Measurements from ENCODE around the gene CMTM7. TPM values are rescaled to one million over a fixed set of nuclear protein-coding genes. Genes with fewer than 3 reads are reported as not detected.

The CMTM7 gene, protein sequence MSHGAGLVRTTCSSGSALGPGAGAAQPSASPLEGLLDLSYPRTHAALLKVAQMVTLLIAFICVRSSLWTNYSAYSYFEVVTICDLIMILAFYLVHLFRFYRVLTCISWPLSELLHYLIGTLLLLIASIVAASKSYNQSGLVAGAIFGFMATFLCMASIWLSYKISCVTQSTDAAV
- 50.1 and 50.7 TPM in 2 replicates for polyA plus RNA-seq (2012; rRNA removed)
- 30.3 and 39.5 TPM in 2 replicates for polyA plus RNA-seq (2012; cell fraction: cytosol; rRNA removed)
- polyA plus RNA-seq (2012; cell fraction: nucleus; rRNA removed): 32.9 and 62.3 TPM in 2 replicates

DNA sequence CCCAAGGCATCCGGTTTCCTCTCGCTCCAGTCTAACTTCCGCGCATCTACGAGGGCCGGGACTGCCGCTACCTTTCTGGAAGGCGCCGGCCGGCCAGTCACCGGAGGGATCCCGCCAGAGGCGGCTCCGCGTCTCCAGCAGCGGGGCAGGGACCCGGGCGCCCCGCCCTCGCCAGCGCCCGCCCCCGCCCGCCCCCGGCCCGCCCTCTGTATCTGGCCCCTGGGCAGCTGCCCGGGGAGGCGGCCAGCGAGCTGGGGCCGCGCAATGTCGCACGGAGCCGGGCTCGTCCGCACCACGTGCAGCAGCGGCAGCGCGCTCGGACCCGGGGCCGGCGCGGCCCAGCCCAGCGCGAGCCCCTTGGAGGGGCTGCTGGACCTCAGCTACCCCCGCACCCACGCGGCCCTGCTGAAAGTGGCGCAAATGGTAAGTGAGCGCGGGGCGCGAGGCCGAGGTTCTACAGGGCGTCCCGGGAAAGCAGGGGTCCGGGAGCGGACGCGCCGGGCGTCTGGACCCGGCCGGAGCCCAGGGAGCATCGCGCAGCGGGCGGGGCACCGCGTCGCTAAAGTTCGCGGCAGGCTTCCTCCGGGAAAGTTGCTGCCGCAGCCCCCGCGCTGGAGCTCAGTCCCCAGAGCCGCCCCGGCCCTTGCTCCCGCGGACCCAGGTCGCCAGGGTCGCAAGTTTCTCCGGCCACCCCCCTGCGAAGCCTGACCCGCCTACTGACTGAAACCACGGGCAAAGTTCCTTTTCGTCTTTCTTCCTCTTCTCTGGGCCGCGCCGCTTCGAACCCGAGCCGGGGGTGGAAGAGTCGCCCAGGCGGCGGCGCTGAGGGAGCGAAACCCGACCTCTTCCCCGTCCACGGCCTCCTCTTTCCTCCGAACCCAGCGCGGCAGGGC is at the start of gene CMTM7:
TSS of gene CMTM7 (plus strand) at position 211 of the 893 bp plus-strand sequence. CDS start at position 265, 54 bp downstream.
- POLR2A ChIA-PET: no interaction called here
- Histone ChIP-seq H3K36me3 (replicated peaks in 1 of 2; ENCODE audit: control insufficient read depth in 1 of 2, insufficient read depth in 2 of 2, low read length in 1 of 2) (no peaks in the 10 kb centered on the region), H4K20me1 (ENCODE audit: insufficient read depth) (no peaks in the 10 kb centered on the region), H3K9me2 (no peaks in the 10 kb centered on the region), H3K9ac (peak within 1 kb of the TSS; percentile 87), H3K4me3 (ENCODE audit: low read depth in 2 of 2, low read length in 1 of 2) (peak within 1 kb of the TSS; percentile 68 to 86), H2AFZ (ENCODE audit: low read depth) (peak within 1 kb of the TSS; percentile 94), H3K9me3 (no peaks in the 10 kb centered on the region), H3K79me2 (ENCODE audit: insufficient read depth) (peaks cover 48% of the 10 kb centered on the region), H3K4me2 (peak within 1 kb of the TSS; percentile 100), H3K4me1 (ENCODE audit: control insufficient read depth in 1 of 2, insufficient read depth in 2 of 2, low read depth in 1 of 2, low read length in 1 of 2) (peaks cover 0 to 11% of the 10 kb centered on the region in 2 experiments; a peak in 1 of 4 replicates), H3K27me3 (ENCODE audit: insufficient read depth) (no peaks in the 10 kb centered on the region), H3K27ac (ENCODE audit: low read depth in 2 of 2, low read length in 1 of 2) (peak within 1 kb of the TSS; percentile 39 to 63; a peak in 3 of 4 replicates), H3F3A (replicated peaks; ENCODE audit: insufficient read depth) (peaks cover 4% of the 10 kb centered on the region)
- CTCF ChIA-PET: interaction anchor here (1.3 to 3.5 kb wide), 4 partner anchors 9 to 76 kb away, joined by 3 to 17 read pairs (median 7); no protein-coding TSS in a partner anchor
- DNase-seq: peak; percentile 90
- WGBS (ENCODE audit: low lambda C conversion rate): under 1% methylated on average over 15 of the region's 107 CpGs
- TF ChIP-seq SMC3 (IDR thresholded peaks at IDR 0.05; ENCODE audit: low read depth, low read length) (no peak), IRF3 (IDR thresholded peaks at IDR 0.05; ENCODE audit: low read depth, low read length) (no peak), GABPA (IDR thresholded peaks at IDR 0.05; ENCODE audit: low read depth) (peak; percentile 61), RXRA (IDR thresholded peaks at IDR 0.05; ENCODE audit: borderline replicate concordance, low read depth) (no peak), RCOR1 (IDR thresholded peaks at IDR 0.05; ENCODE audit: low read length) (no peak), SIN3A (IDR thresholded peaks at IDR 0.05; ENCODE audit: borderline replicate concordance, low read depth, low read length) (0 out of 2 replicates have a peak, but pooled peaks have one; percentile 7), EZH2phosphoT487 (IDR thresholded peaks at IDR 0.05; ENCODE audit: borderline replicate concordance, low read depth) (no peak), JUND (IDR thresholded peaks at IDR 0.05) (no peak), TEAD4 (IDR thresholded peaks at IDR 0.05; ENCODE audit: borderline replicate concordance, insufficient read depth) (no peak), ELF1 (IDR thresholded peaks at IDR 0.05) (no peak), YY1 (IDR thresholded peaks at IDR 0.05; ENCODE audit: low read depth) (no peak), TCF12 (IDR thresholded peaks at IDR 0.05) (no peak), MXI1 (IDR thresholded peaks at IDR 0.05; ENCODE audit: low read depth, low read length) (peak; percentile 92), NFIC (IDR thresholded peaks at IDR 0.05; ENCODE audit: borderline replicate concordance) (0 out of 2 replicates have a peak, but pooled peaks have one; percentile 2), POLR2AphosphoS5 (IDR thresholded peaks at IDR 0.05; ENCODE audit: low read depth, low read length) (peak; percentile 61; the same call in 1 of the 2 replicates), EP300 (IDR thresholded peaks at IDR 0.05; ENCODE audit: borderline replicate concordance in 1 of 2, low read depth in 1 of 2, low read length in 1 of 2) (no peak), TAF1 (IDR thresholded peaks at IDR 0.05; ENCODE audit: borderline replicate concordance, low read depth, low read length) (peak; percentile 70; the same call in 1 of the 2 replicates), USF2 (IDR thresholded peaks at IDR 0.05; ENCODE audit: borderline replicate concordance, low read depth, low read length) (no peak), FOSL2 (IDR thresholded peaks at IDR 0.05; ENCODE audit: borderline replicate concordance, low read depth) (no peak), CHD2 (IDR thresholded peaks at IDR 0.05; ENCODE audit: low read length, partially characterized antibody) (no peak), MEF2A (IDR thresholded peaks at IDR 0.05; ENCODE audit: borderline replicate concordance, low read depth) (no peak), CTCF (IDR thresholded peaks at IDR 0.05) (no peak), FOXM1 (IDR thresholded peaks at IDR 0.05; ENCODE audit: low read depth) (no peak), FOXJ3 (CRISPR knock-in tag; IDR thresholded peaks at IDR 0.05) (no peak)
- TF ChIP-seq, protein P1, sequence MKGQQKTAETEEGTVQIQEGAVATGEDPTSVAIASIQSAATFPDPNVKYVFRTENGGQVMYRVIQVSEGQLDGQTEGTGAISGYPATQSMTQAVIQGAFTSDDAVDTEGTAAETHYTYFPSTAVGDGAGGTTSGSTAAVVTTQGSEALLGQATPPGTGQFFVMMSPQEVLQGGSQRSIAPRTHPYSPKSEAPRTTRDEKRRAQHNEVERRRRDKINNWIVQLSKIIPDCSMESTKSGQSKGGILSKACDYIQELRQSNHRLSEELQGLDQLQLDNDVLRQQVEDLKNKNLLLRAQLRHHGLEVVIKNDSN (IDR thresholded peaks at IDR 0.05; ENCODE audit: borderline replicate concordance, low read depth): peak; percentile 38; the same call in 1 of the 2 replicates
- TF ChIP-seq, protein P2, sequence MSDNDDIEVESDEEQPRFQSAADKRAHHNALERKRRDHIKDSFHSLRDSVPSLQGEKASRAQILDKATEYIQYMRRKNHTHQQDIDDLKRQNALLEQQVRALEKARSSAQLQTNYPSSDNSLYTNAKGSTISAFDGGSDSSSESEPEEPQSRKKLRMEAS (IDR thresholded peaks at IDR 0.05; ENCODE audit: low read depth): peak; percentile 80; the same call in 1 of the 2 replicates

All from SK-N-SH (cell line).